Esophagus muscularis mucosa (tissue), 4 donors: ENCODE data around the gene HLA-E. TPM values are rescaled to one million over a fixed set of nuclear protein-coding genes. Genes with fewer than 3 reads are reported as not detected.
"Not testable (repeated sequence)": the region's sequence is repeated elsewhere in the genome, so short reads cannot be mapped to it uniquely, and the experiment has no call there.

Source experiments
- DNase-seq: peaks from one replicate; pipeline ENCODE4 v3.0.0-alpha.2; 2017; ENCODE audit errors: extremely low spot score
- H3K27ac ChIP-seq, 4 donors: fragments of 200-600 bp; sonication (generic); replicated peaks in 1 of 4; 1 replicate in 3 of 4; 2 replicates in 1 of 4; pipeline ENCODE4 v1.5.1; 2016 to 2019; ENCODE audit warnings: mild to moderate bottlenecking in 1 of 4
- H3K27me3 ChIP-seq, 4 donors: fragments of 200-600 bp; sonication (generic); one replicate each; pipeline versions ENCODE4 v1.5.1 to v1.6.0; 2016 to 2019
- H3K36me3 ChIP-seq, 4 donors: fragments of 200-600 bp; sonication (generic); one replicate each; pipeline ENCODE4 v1.5.1; 2016 to 2019
- H3K4me1 ChIP-seq, 4 donors: fragments of 200-600 bp; sonication (generic); one replicate each; pipeline ENCODE4 v1.5.1; 2016 to 2019
- H3K4me3 ChIP-seq, 4 donors: fragments of 200-600 bp; sonication (generic); 1 replicate in 2 of 4; 2 replicates in 2 of 4; pipeline ENCODE4 v1.5.1; 2016 to 2019; ENCODE audit warnings: mild to moderate bottlenecking in 4 of 4, moderate library complexity in 1 of 4
- H3K9me3 ChIP-seq, 4 donors: fragments of 200-600 bp; sonication (generic); 1 replicate in 3 of 4; 2 replicates in 1 of 4; pipeline ENCODE4 v1.5.1; 2016 to 2019
- CTCF ChIP-seq, 3 experiments: fragments of 200-600 bp in 2 of 3; fragments of 450-650 bp in 1 of 3; sonication (generic) in 2 of 3; IDR thresholded peaks; one replicate each; pipeline ENCODE4 v1.5.1; 2017 to 2019; ENCODE audit warnings: antibody characterized with exemption in 3 of 3, mild to moderate bottlenecking in 2 of 3, moderate library complexity in 1 of 3
- EP300 ChIP-seq: sonication (generic); formaldehyde crosslinking; IDR thresholded peaks from one replicate; pipeline ENCODE4 v1.6.1; 2017; ENCODE audit warnings: antibody characterized with exemption
- POLR2A ChIP-seq: fragments of 450-650 bp; IDR thresholded peaks from one replicate; pipeline ENCODE4 v1.6.1; 2017; ENCODE audit warnings: antibody characterized with exemption, moderate library complexity, mild to moderate bottlenecking, low read depth
- POLR2AphosphoS5 ChIP-seq, 2 donors: sonication (generic); formaldehyde crosslinking; IDR thresholded peaks; one replicate each; pipeline ENCODE4 v1.6.1; 2017; ENCODE audit warnings: antibody characterized with exemption in 2 of 2
- WGBS: methylation state at CpG from one replicate; pipeline ENCODE4 v1.1.5; 2018; 5-methylcytosine and 5-hydroxymethylcytosine counted together
- intact Hi-C: fragments of 100-400 bp; cut with DNase I; formaldehyde crosslinking; loops from one replicate; pipeline ENCODE4 v1.15.1; 2023
- total RNA-seq, 4 donors: library from RNA; depleted of rRNA; stranded (reverse); fragments of >200 nt; gene quantifications; one replicate each; pipeline versions ENCODE4 v1.1.0 to v1.2.1, GENCODE V29; 2016

Gene HLA-E
- total RNA-seq, 4 donors from 2014 or later = 294 to 649 (median 523) TPM

- no peaks in the 10 kb centered on the region for H3K27me3 ChIP-seq
- H3K4me3 ChIP-seq = peak overlapping the region; percentile 81 to 87 (median 86)
- intact Hi-C loops = no loop called here
- no peak for DNase-seq
- TF ChIP-seq POLR2AphosphoS5 (IDR thresholded peaks at IDR 0.05) (no peak), EP300 (no peak), POLR2A (no peak)
- peaks cover 31 to 43% (median 34%) of the 10 kb centered on the region in 4 donors for H3K4me1 ChIP-seq
- peaks cover 9 to 46% (median 38%) of the 10 kb centered on the region in 4 donors for H3K36me3 ChIP-seq
- no peaks in the 10 kb centered on the region for H3K9me3 ChIP-seq
- 76% methylated on average over 16 of the region's 16 CpGs for WGBS
- peak overlapping the region in 2 of 4 donors; percentile 18 to 97 for H3K27ac ChIP-seq
Observed at GRCh38 chr6:30491991-30492952, 3.0 kb downstream of the HLA-E start.

- Histone ChIP-seq H3K27me3 (no peaks in the 10 kb centered on the region), H3K9me3 (no peaks in the 10 kb centered on the region), H3K27ac (no peak overlapping the region), H3K36me3 (peaks cover 9 to 46% (median 38%) of the 10 kb centered on the region in 4 donors), H3K4me3 (no peak overlapping the region), H3K4me1 (peaks cover 31 to 44% (median 33%) of the 10 kb centered on the region in 4 donors)
- WGBS = 73% methylated on average over 8 of the region's 8 CpGs
- intact Hi-C loops = no loop called here
- TF ChIP-seq EP300 (no peak), POLR2AphosphoS5 (IDR thresholded peaks at IDR 0.05) (no peak), CTCF (IDR thresholded peaks at IDR 0.05) (no peak), POLR2A (no peak)
- no peak for DNase-seq
Observed at GRCh38 chr6:30493643-30494250, 4.4 kb downstream of the HLA-E start.

- TF ChIP-seq EP300 = no peak
- peaks cover 28 to 41% (median 32%) of the 10 kb centered on the region in 4 donors for H3K4me1 ChIP-seq
- H3K4me3 ChIP-seq = no peak overlapping the region
- H3K9me3 ChIP-seq = no peaks in the 10 kb centered on the region
- intact Hi-C loops = no loop called here
- H3K27me3 ChIP-seq = no peaks in the 10 kb centered on the region
- no peak for DNase-seq
- 89% methylated on average over 8 of the region's 8 CpGs for WGBS
- no peak overlapping the region for H3K27ac ChIP-seq
- peaks cover 9 to 46% (median 38%) of the 10 kb centered on the region in 4 donors for H3K36me3 ChIP-seq
Observed at GRCh38 chr6:30494291-30494861, 5.1 kb downstream of the HLA-E start.

- H3K27me3 ChIP-seq, H3K9me3 ChIP-seq, H3K27ac ChIP-seq, H3K4me3 ChIP-seq, DNase-seq, intact Hi-C loops: not testable (repeated sequence)
- 94% methylated on average over 4 of the region's 4 CpGs for WGBS
- H3K4me1 ChIP-seq = peaks cover 28 to 40% (median 31%) of the 10 kb centered on the region in 4 donors
- peaks cover 9 to 46% (median 38%) of the 10 kb centered on the region in 4 donors for H3K36me3 ChIP-seq
Observed at GRCh38 chr6:30495060-30495459, 5.8 kb downstream of the HLA-E start.

- TF ChIP-seq CTCF (IDR thresholded peaks at IDR 0.05) (no peak), EP300 (no peak), POLR2AphosphoS5 (IDR thresholded peaks at IDR 0.05) (no peak), POLR2A (no peak)
- intact Hi-C loops = no loop called here
- Histone ChIP-seq H3K9me3 (no peaks in the 10 kb centered on the region), H3K27ac (peak overlapping the region; percentile 3 to 47 (median 37)), H3K4me3 (no peak overlapping the region), H3K36me3 (peaks cover 9 to 37% (median 29%) of the 10 kb centered on the region in 4 donors), H3K27me3 (peaks cover 0 to 7% (median 0%) of the 10 kb centered on the region in 4 donors), H3K4me1 (peaks cover 18 to 31% (median 22%) of the 10 kb centered on the region in 4 donors)
- WGBS = 93% methylated on average over 4 of the region's 4 CpGs
- DNase-seq = no peak
Observed at GRCh38 chr6:30495993-30496392, 6.7 kb downstream of the HLA-E start.

- Histone ChIP-seq H3K36me3 (peaks cover 9 to 25% (median 17%) of the 10 kb centered on the region in 4 donors), H3K27ac (peak overlapping the region in 2 of 4 donors; percentile 37 to 47), H3K27me3 (peaks cover 0 to 12% (median 0%) of the 10 kb centered on the region in 4 donors), H3K4me1 (peaks cover 6 to 21% (median 10%) of the 10 kb centered on the region in 4 donors)
- intact Hi-C loops, H3K4me3 ChIP-seq, DNase-seq, H3K9me3 ChIP-seq: not testable (repeated sequence)
- 95% methylated on average over 5 of the region's 5 CpGs for WGBS
Observed at GRCh38 chr6:30497261-30497599, 7.9 kb downstream of the HLA-E start.
